WERI-Rb-1 (cell line): ENCODE results near the gene IL1R1.

ENCODE experiments used
- DNase-seq: peaks from one replicate; pipeline ENCODE4 v3.0.0-alpha.2; 2020
- H3K27ac ChIP-seq: fragments of 250-450 bp; sonication (Bioruptor Pico); 2 replicates; pipeline ENCODE4 v1.5.1; 2020; ENCODE audit warnings: mild to moderate bottlenecking, moderate library complexity
- H3K27me3 ChIP-seq: fragments of 250-450 bp; sonication (Bioruptor Pico); 2 replicates; pipeline ENCODE4 v1.5.1; 2021; ENCODE audit warnings: mild to moderate bottlenecking, low read depth, moderate library complexity; ENCODE audit not compliant: insufficient read depth, severe bottlenecking
- H3K36me3 ChIP-seq: fragments of 250-450 bp; sonication (Bioruptor Pico); 2 replicates; pipeline ENCODE4 v1.5.1; 2020; ENCODE audit warnings: mild to moderate bottlenecking, moderate library complexity
- H3K4me3 ChIP-seq: 2 replicates; pipeline ENCODE4 v1.5.1; 2011; ENCODE audit warnings: low read depth, mild to moderate bottlenecking, control low read depth, low read length
- H3K9me3 ChIP-seq: fragments of 250-450 bp; sonication (Bioruptor Pico); 2 replicates; pipeline ENCODE4 v1.5.1; 2021; ENCODE audit warnings: mild to moderate bottlenecking, moderate library complexity; ENCODE audit not compliant: severe bottlenecking
- TF ChIP-seq, protein P1 (sequence below): IDR thresholded peaks from 2 replicates; pipeline ENCODE4 v1.5.1; 2011; ENCODE audit warnings: low read depth, mild to moderate bottlenecking, control low read depth, inconsistent platforms, low read length

Gene IL1R1

DNA sequence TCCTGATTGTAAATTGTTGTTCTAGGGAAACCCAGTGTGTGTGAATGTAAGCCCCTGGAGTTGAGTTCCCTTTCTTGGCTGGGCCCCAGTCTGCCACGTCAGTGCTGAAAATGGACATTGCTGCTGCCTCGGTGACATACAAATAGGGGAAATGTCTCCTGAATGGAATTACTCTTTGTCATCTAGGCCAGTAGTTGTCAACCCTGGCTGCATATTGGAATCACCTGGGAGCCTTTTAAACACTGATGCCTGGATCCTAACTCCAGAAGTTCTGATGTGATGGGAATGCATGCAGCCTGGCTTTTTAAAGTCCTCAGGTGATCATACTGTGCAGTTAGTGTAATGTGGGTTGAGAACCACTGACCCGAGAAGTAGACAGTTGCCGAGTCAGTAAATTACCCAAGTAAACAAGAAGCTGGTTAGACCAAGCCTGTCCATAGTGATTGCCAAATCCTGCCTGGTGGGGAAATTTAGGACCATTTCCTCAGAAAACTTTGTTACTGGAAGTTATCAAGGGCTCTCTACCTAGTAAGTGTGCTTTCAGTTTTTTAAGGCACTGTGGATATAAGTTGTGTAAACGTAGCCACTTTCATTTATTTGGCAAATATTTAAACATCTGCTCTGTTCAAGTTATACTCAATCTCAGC is 27.6 kb upstream of the IL1R1 start:
- Histone ChIP-seq H3K27ac (no peak overlapping the region), H3K9me3 (no peaks in the 10 kb centered on the region), H3K4me3 (no peak overlapping the region), H3K36me3 (no peaks in the 10 kb centered on the region), H3K27me3 (peaks cover 76% of the 10 kb centered on the region)
- no peak for DNase-seq
- TF ChIP-seq, protein P1, sequence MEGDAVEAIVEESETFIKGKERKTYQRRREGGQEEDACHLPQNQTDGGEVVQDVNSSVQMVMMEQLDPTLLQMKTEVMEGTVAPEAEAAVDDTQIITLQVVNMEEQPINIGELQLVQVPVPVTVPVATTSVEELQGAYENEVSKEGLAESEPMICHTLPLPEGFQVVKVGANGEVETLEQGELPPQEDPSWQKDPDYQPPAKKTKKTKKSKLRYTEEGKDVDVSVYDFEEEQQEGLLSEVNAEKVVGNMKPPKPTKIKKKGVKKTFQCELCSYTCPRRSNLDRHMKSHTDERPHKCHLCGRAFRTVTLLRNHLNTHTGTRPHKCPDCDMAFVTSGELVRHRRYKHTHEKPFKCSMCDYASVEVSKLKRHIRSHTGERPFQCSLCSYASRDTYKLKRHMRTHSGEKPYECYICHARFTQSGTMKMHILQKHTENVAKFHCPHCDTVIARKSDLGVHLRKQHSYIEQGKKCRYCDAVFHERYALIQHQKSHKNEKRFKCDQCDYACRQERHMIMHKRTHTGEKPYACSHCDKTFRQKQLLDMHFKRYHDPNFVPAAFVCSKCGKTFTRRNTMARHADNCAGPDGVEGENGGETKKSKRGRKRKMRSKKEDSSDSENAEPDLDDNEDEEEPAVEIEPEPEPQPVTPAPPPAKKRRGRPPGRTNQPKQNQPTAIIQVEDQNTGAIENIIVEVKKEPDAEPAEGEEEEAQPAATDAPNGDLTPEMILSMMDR: no peak

DNA sequence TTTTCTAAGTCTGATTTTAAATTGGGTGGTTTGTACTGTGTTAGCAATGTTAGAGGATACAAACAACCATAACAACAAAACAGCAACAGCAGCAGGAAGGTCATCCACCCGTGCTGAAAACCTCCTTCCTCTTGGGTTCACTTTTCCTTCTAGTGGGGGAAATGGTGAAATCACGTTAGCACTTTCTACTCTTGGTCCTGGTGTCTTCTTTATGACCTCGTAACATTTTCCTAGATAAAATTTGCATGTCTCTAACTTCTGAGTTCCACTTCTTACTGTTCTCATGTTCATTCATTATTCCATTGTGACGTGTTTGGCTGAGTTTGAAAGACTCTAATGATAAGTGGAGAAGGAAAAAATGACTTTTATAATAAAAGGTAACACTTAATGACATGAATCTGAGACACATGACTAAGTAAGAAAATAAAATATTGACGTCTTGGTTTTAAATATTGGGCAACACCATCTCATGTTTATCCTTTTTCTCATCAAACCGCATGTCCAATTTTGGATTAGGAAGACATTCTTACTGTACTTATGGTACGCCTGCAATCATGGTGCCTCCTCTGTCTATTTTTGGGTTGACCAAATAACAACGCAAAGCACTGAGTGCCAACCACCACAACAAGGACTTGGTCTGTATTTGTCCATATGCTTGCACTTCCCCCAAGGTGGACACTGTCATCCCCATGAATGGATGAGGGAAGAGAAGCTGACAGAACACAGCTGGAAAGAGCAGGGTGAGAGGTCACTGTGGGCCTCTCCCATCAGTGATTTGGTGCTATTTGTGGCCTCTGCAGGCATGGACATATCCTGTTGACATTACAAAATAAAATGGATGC is 25.7 kb upstream of the IL1R1 start:
- no peak overlapping the region for H3K27ac ChIP-seq

DNA sequence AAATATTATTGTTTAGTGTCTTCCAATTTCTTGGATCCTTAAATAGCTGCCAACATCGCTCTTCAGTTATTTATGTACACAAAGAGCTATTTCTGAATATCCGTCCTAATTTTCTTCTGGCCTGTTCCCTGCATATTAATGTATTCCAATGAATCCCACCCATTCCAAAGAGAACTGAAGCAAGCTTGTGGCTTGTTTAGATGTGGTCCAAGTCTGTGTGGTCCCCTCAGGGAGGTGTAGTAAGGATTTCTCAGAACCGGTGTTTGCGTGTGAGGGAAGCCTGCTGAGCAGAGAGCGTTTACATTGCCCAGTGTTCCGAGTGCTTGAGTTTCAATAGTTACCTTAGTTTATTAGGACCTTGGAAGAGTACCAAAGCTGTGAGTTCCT is 25.1 kb upstream of the IL1R1 start:
- Histone ChIP-seq H3K27ac (no peak overlapping the region), H3K9me3 (no peaks in the 10 kb centered on the region), H3K4me3 (no peak overlapping the region), H3K36me3 (no peaks in the 10 kb centered on the region), H3K27me3 (peaks cover 81% of the 10 kb centered on the region)
- TF ChIP-seq, protein P1: no peak
- DNase-seq: no peak

More for the DNA sequence above, 25.7 kb upstream of the IL1R1 start:
- Histone ChIP-seq H3K4me3 (no peak overlapping the region), H3K36me3 (no peaks in the 10 kb centered on the region), H3K9me3 (no peaks in the 10 kb centered on the region), H3K27me3 (peaks cover 78% of the 10 kb centered on the region)
- DNase-seq: no peak
- TF ChIP-seq, protein P1: no peak

DNA sequence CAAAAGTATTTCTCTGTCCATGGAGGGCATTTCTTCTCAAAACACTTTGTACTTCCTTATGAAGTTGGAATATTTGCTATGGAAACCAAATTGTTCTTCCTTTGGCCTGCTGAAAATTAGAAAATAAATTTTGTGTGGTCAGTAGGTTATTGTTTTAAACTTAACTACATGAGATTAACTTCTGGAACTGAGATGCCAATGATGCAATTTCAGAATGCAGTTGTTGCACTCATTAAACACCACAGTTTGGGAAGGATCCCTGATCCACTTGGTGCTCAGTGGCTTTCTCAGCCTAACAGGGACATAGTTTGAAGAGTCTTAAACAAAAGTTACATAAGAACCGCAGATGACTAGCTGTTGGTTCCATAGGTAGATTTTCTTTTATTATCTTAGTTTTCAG is 23.3 kb upstream of the IL1R1 start:
- Histone ChIP-seq H3K27me3 (peaks cover 82% of the 10 kb centered on the region), H3K9me3 (no peaks in the 10 kb centered on the region), H3K36me3 (no peaks in the 10 kb centered on the region), H3K4me3 (no peak overlapping the region), H3K27ac (no peak overlapping the region)
- DNase-seq: no peak
- TF ChIP-seq, protein P1: no peak

DNA sequence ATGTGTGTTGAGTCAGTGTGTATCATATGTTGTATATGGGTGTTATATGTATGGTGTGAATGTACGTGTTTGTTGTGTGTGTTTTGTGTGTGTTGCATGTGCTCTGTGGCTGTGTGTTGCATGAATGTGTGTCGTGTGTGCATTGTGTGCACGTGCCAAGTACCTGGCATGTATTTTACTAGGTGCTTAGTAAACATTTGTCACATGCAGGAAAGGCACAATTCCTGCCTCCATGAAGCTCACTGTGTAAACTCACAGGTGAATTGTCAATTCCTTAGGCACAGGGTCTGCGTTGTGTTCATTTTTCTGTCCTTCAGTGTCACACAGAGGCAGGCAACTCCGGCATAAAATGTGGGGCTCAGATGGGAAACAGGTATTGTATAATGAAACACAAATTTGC is 22.3 kb upstream of the IL1R1 start:
- Histone ChIP-seq H3K9me3 (no peaks in the 10 kb centered on the region), H3K4me3 (no peak overlapping the region), H3K27ac (no peak overlapping the region), H3K27me3 (peaks cover 81% of the 10 kb centered on the region), H3K36me3 (no peaks in the 10 kb centered on the region)
- TF ChIP-seq, protein P1: no peak
- DNase-seq: no peak
